Measurements from ENCODE around the gene BNC2.

BNC2 gene

GRCh38 chr9:16716601-16717000 is 153.9 kb downstream of the BNC2 start:
- Mint-ChIP-seq H3K27ac (no peak overlapping the region), H3K9me3 (peaks cover 3% of the 10 kb centered on the region), H3K36me3 (ENCODE audit: low read depth) (no peaks in the 10 kb centered on the region), H3K4me3 (no peak overlapping the region), H3K4me1 (ENCODE audit: low read depth) (no peaks in the 10 kb centered on the region), H3K27me3 (ENCODE audit: low read depth) (no peaks in the 10 kb centered on the region)
- no peak for DNase-seq (ENCODE audit: low spot score)

- no peak overlapping the region for H3K27ac Mint-ChIP-seq
- no peaks in the 10 kb centered on the region for H3K4me1 Mint-ChIP-seq (ENCODE audit: low read depth)
- no peaks in the 10 kb centered on the region for H3K36me3 Mint-ChIP-seq (ENCODE audit: low read depth)
- H3K27me3 Mint-ChIP-seq (ENCODE audit: low read depth), result no peaks in the 10 kb centered on the region
- H3K9me3 Mint-ChIP-seq, result peaks cover 3% of the 10 kb centered on the region
- no peak for DNase-seq (ENCODE audit: low spot score)
- no peak overlapping the region for H3K4me3 Mint-ChIP-seq
Measured at GRCh38 chr9:16715404-16715803, 155.1 kb downstream of the BNC2 start.

- Mint-ChIP-seq H3K9me3 (peaks cover 3% of the 10 kb centered on the region), H3K36me3 (ENCODE audit: low read depth) (no peaks in the 10 kb centered on the region), H3K27ac (no peak overlapping the region), H3K4me3 (no peak overlapping the region), H3K27me3 (ENCODE audit: low read depth) (no peaks in the 10 kb centered on the region), H3K4me1 (ENCODE audit: low read depth) (no peaks in the 10 kb centered on the region)
- DNase-seq (ENCODE audit: low spot score), result no peak
Measured at GRCh38 chr9:16712787-16713186, 157.7 kb downstream of the BNC2 start.

- Mint-ChIP-seq H3K9me3 (peaks cover 8% of the 10 kb centered on the region), H3K36me3 (ENCODE audit: low read depth) (no peaks in the 10 kb centered on the region), H3K4me1 (ENCODE audit: low read depth) (no peaks in the 10 kb centered on the region), H3K27me3 (ENCODE audit: low read depth) (no peaks in the 10 kb centered on the region), H3K27ac (no peak overlapping the region), H3K4me3 (no peak overlapping the region)
- no peak for DNase-seq (ENCODE audit: low spot score)
Measured at GRCh38 chr9:16710888-16711287, 159.6 kb downstream of the BNC2 start.

GRCh38 chr9:16709924-16710323 is 160.5 kb downstream of the BNC2 start:
- H3K27me3 Mint-ChIP-seq (ENCODE audit: low read depth), result no peaks in the 10 kb centered on the region
- no peak overlapping the region for H3K4me3 Mint-ChIP-seq
- no peaks in the 10 kb centered on the region for H3K36me3 Mint-ChIP-seq (ENCODE audit: low read depth)
- no peaks in the 10 kb centered on the region for H3K4me1 Mint-ChIP-seq (ENCODE audit: low read depth)
- no peak overlapping the region for H3K27ac Mint-ChIP-seq
- H3K9me3 Mint-ChIP-seq, result peaks cover 8% of the 10 kb centered on the region
- no peak for DNase-seq (ENCODE audit: low spot score)

GRCh38 chr9:16708656-16709435 is 161.6 kb downstream of the BNC2 start:
- H3K4me3 Mint-ChIP-seq, result no peak overlapping the region
- H3K27ac Mint-ChIP-seq, result no peak overlapping the region
- no peaks in the 10 kb centered on the region for H3K27me3 Mint-ChIP-seq (ENCODE audit: low read depth)
- no peaks in the 10 kb centered on the region for H3K4me1 Mint-ChIP-seq (ENCODE audit: low read depth)
- no peaks in the 10 kb centered on the region for H3K36me3 Mint-ChIP-seq (ENCODE audit: low read depth)
- H3K9me3 Mint-ChIP-seq, result peaks cover 6% of the 10 kb centered on the region
- no peak for DNase-seq (ENCODE audit: low spot score)

GRCh38 chr9:16705111-16705604 is 165.3 kb downstream of the BNC2 start:
- Mint-ChIP-seq H3K27me3 (ENCODE audit: low read depth) (no peaks in the 10 kb centered on the region), H3K4me1 (ENCODE audit: low read depth) (no peaks in the 10 kb centered on the region), H3K4me3 (no peak overlapping the region), H3K27ac (no peak overlapping the region), H3K36me3 (ENCODE audit: low read depth) (no peaks in the 10 kb centered on the region), H3K9me3 (peaks cover 5% of the 10 kb centered on the region)
- no peak for DNase-seq (ENCODE audit: low spot score)

- Mint-ChIP-seq H3K36me3 (ENCODE audit: low read depth) (no peaks in the 10 kb centered on the region), H3K4me3 (no peak overlapping the region), H3K27me3 (ENCODE audit: low read depth) (no peaks in the 10 kb centered on the region), H3K9me3 (peaks cover 5% of the 10 kb centered on the region), H3K4me1 (ENCODE audit: low read depth) (no peaks in the 10 kb centered on the region), H3K27ac (no peak overlapping the region)
- DNase-seq (ENCODE audit: low spot score), result no peak
Measured at GRCh38 chr9:16704116-16705110, 166.1 kb downstream of the BNC2 start.

GRCh38 chr9:16701347-16701746 is 169.1 kb downstream of the BNC2 start:
- no peaks in the 10 kb centered on the region for H3K4me1 Mint-ChIP-seq (ENCODE audit: low read depth)
- no peaks in the 10 kb centered on the region for H3K36me3 Mint-ChIP-seq (ENCODE audit: low read depth)
- peaks cover 4% of the 10 kb centered on the region for H3K9me3 Mint-ChIP-seq
- H3K4me3 Mint-ChIP-seq, result no peak overlapping the region
- H3K27me3 Mint-ChIP-seq (ENCODE audit: low read depth), result no peaks in the 10 kb centered on the region
- no peak overlapping the region for H3K27ac Mint-ChIP-seq
- no peak for DNase-seq (ENCODE audit: low spot score)

- no peak for DNase-seq (ENCODE audit: low spot score)
- no peak overlapping the region for H3K27ac Mint-ChIP-seq
- H3K27me3 Mint-ChIP-seq (ENCODE audit: low read depth), result no peaks in the 10 kb centered on the region
Measured at GRCh38 chr9:16693616-16694015, 176.9 kb downstream of the BNC2 start.

GRCh38 chr9:16690628-16691027 is 179.8 kb downstream of the BNC2 start:
- Mint-ChIP-seq H3K36me3 (ENCODE audit: low read depth) (no peaks in the 10 kb centered on the region), H3K9me3 (no peaks in the 10 kb centered on the region), H3K4me1 (ENCODE audit: low read depth) (no peaks in the 10 kb centered on the region), H3K27me3 (ENCODE audit: low read depth) (no peaks in the 10 kb centered on the region), H3K27ac (no peak overlapping the region), H3K4me3 (no peak overlapping the region)
- DNase-seq (ENCODE audit: low spot score), result no peak

More at GRCh38 chr9:16693616-16694015, 176.9 kb downstream of the BNC2 start:
- Mint-ChIP-seq H3K4me3 (no peak overlapping the region), H3K9me3 (no peaks in the 10 kb centered on the region), H3K4me1 (ENCODE audit: low read depth) (no peaks in the 10 kb centered on the region), H3K36me3 (ENCODE audit: low read depth) (no peaks in the 10 kb centered on the region)

GRCh38 chr9:16690205-16690604 is 180.3 kb downstream of the BNC2 start:
- H3K27ac Mint-ChIP-seq, result no peak overlapping the region
- no peaks in the 10 kb centered on the region for H3K4me1 Mint-ChIP-seq (ENCODE audit: low read depth)
- no peaks in the 10 kb centered on the region for H3K9me3 Mint-ChIP-seq
- H3K36me3 Mint-ChIP-seq (ENCODE audit: low read depth), result no peaks in the 10 kb centered on the region
- H3K27me3 Mint-ChIP-seq (ENCODE audit: low read depth), result no peaks in the 10 kb centered on the region
- no peak for DNase-seq (ENCODE audit: low spot score)
- no peak overlapping the region for H3K4me3 Mint-ChIP-seq

GRCh38 chr9:16689351-16689938 is 181.0 kb downstream of the BNC2 start:
- no peaks in the 10 kb centered on the region for H3K9me3 Mint-ChIP-seq
- no peaks in the 10 kb centered on the region for H3K36me3 Mint-ChIP-seq (ENCODE audit: low read depth)
- no peaks in the 10 kb centered on the region for H3K4me1 Mint-ChIP-seq (ENCODE audit: low read depth)
- no peak for DNase-seq (ENCODE audit: low spot score)
- H3K27me3 Mint-ChIP-seq (ENCODE audit: low read depth), result no peaks in the 10 kb centered on the region
- no peak overlapping the region for H3K4me3 Mint-ChIP-seq
- no peak overlapping the region for H3K27ac Mint-ChIP-seq

- H3K9me3 Mint-ChIP-seq, result peaks cover 6% of the 10 kb centered on the region
- no peak overlapping the region for H3K27ac Mint-ChIP-seq
- H3K36me3 Mint-ChIP-seq (ENCODE audit: low read depth), result no peaks in the 10 kb centered on the region
- no peak for DNase-seq (ENCODE audit: low spot score)
- H3K4me3 Mint-ChIP-seq, result no peak overlapping the region
- no peaks in the 10 kb centered on the region for H3K27me3 Mint-ChIP-seq (ENCODE audit: low read depth)
- H3K4me1 Mint-ChIP-seq (ENCODE audit: low read depth), result no peaks in the 10 kb centered on the region
Measured at GRCh38 chr9:16688814-16689213, 181.7 kb downstream of the BNC2 start.
